SJSA1 (cell line): Measurements from ENCODE around the gene C4A. TPM values are rescaled to one million over a fixed set of nuclear protein-coding genes. Genes with fewer than 3 reads are reported as not detected.
"Not testable (repeated sequence)": the region's sequence is repeated elsewhere in the genome, so short reads cannot be mapped to it uniquely, and the experiment has no call there.

Experiments used
- DNase-seq, 2 experiments: peaks; one replicate each; pipeline ENCODE4 v3.0.0-alpha.2; 2015 to 2020; ENCODE audit warnings: low spot score in 2 of 2, low read depth in 1 of 2
- H3K27ac ChIP-seq: fragments of 250-450 bp; sonication (Bioruptor Pico); 2 replicates; pipeline ENCODE4 v1.5.1; 2020; ENCODE audit warnings: mild to moderate bottlenecking, moderate library complexity
- H3K27me3 ChIP-seq: fragments of 250-450 bp; sonication (Bioruptor Pico); replicated peaks from 2 replicates; pipeline ENCODE4 v1.5.1; 2020; ENCODE audit warnings: mild to moderate bottlenecking, moderate library complexity
- H3K36me3 ChIP-seq: fragments of 250-450 bp; sonication (Bioruptor Pico); 2 replicates; pipeline ENCODE4 v1.5.1; 2020; ENCODE audit warnings: mild to moderate bottlenecking
- H3K4me1 ChIP-seq: fragments of 250-450 bp; sonication (Bioruptor Pico); replicated peaks from 2 replicates; pipeline ENCODE4 v1.6.1; 2021; ENCODE audit warnings: mild to moderate bottlenecking
- H3K4me3 ChIP-seq: fragments of 250-450 bp; sonication (Bioruptor Pico); 2 replicates; pipeline ENCODE4 v1.5.1; 2020; ENCODE audit warnings: mild to moderate bottlenecking
- H3K9me3 ChIP-seq: fragments of 250-450 bp; sonication (Bioruptor Pico); replicated peaks from 2 replicates; pipeline ENCODE4 v1.5.1; 2020; ENCODE audit warnings: mild to moderate bottlenecking
- total RNA-seq: library from RNA; depleted of rRNA; stranded (reverse); fragments of >200 nt; shearing (Covaris generic); gene quantifications from 2 replicates; pipeline ENCODE4 v1.2.3, GENCODE V29; 2014

The C4A gene
- total RNA-seq, 1 experiment from 2014 or later = 1.4 TPM

- H3K27ac ChIP-seq, H3K27me3 ChIP-seq, H3K4me1 ChIP-seq, H3K9me3 ChIP-seq, H3K36me3 ChIP-seq, H3K4me3 ChIP-seq: not testable (repeated sequence)
- DNase-seq = peak in 1 of 2 experiments; percentile 36
These were observed 27.7 kb downstream of the C4A start for GRCh38 chr6:32009537-32009936.

- H3K4me1 ChIP-seq, H3K9me3 ChIP-seq, H3K36me3 ChIP-seq, H3K27ac ChIP-seq, H3K4me3 ChIP-seq, H3K27me3 ChIP-seq: not testable (repeated sequence)
- peak in 1 of 2 experiments; percentile 41 for DNase-seq
These were observed 29.1 kb downstream of the C4A start for GRCh38 chr6:32010856-32011530.

- not testable (repeated sequence) for H3K36me3 ChIP-seq, H3K9me3 ChIP-seq, H3K27ac ChIP-seq, H3K27me3 ChIP-seq, H3K4me3 ChIP-seq, H3K4me1 ChIP-seq
- peak in 1 of 2 experiments; percentile 46 for DNase-seq
These were observed 31.2 kb downstream of the C4A start for GRCh38 chr6:32012941-32013617.

GRCh38 chr6:32013738-32014137, 31.9 kb downstream of the C4A start:
- H3K27ac ChIP-seq, DNase-seq, H3K36me3 ChIP-seq, H3K9me3 ChIP-seq, H3K27me3 ChIP-seq, H3K4me1 ChIP-seq, H3K4me3 ChIP-seq: not testable (repeated sequence)

- H3K9me3 ChIP-seq, H3K27ac ChIP-seq, H3K4me1 ChIP-seq, DNase-seq, H3K27me3 ChIP-seq, H3K36me3 ChIP-seq, H3K4me3 ChIP-seq: not testable (repeated sequence)
These were observed 32.7 kb downstream of the C4A start, which contains the start of gene C4B for GRCh38 chr6:32014547-32014946. TSS of gene C4B (plus strand) at chr6:32014795. CDS start at chr6:32014846, 51 bp downstream.

GRCh38 chr6:32022100-32022499, 40.2 kb downstream of the C4A start:
- not testable (repeated sequence) for H3K36me3 ChIP-seq, DNase-seq, H3K4me1 ChIP-seq, H3K27me3 ChIP-seq, H3K4me3 ChIP-seq, H3K27ac ChIP-seq, H3K9me3 ChIP-seq

- H3K4me1 ChIP-seq, H3K27ac ChIP-seq, H3K9me3 ChIP-seq, H3K36me3 ChIP-seq, H3K27me3 ChIP-seq, DNase-seq, H3K4me3 ChIP-seq: not testable (repeated sequence)
These were observed 46.8 kb downstream of the C4A start for GRCh38 chr6:32028631-32029030.

- H3K4me1 ChIP-seq, DNase-seq, H3K9me3 ChIP-seq, H3K4me3 ChIP-seq, H3K27ac ChIP-seq, H3K36me3 ChIP-seq, H3K27me3 ChIP-seq: not testable (repeated sequence)
These were observed 47.7 kb downstream of the C4A start for GRCh38 chr6:32029553-32029952.

GRCh38 chr6:32035283-32036013, 53.6 kb downstream of the C4A start:
- H3K27ac ChIP-seq = not testable (repeated sequence)

GRCh38 chr6:32037136-32037535, 55.3 kb downstream of the C4A start:
- not testable (repeated sequence) for DNase-seq, H3K4me3 ChIP-seq, H3K27me3 ChIP-seq

More at GRCh38 chr6:32035283-32036013, 53.6 kb downstream of the C4A start:
- H3K4me3 ChIP-seq, H3K9me3 ChIP-seq, H3K36me3 ChIP-seq, H3K4me1 ChIP-seq, DNase-seq, H3K27me3 ChIP-seq: not testable (repeated sequence)

GRCh38 chr6:32037598-32038524, 56.0 kb downstream of the C4A start, which contains the start of gene CYP21A2:
TSS of gene CYP21A2 (plus strand) at chr6:32038415. CDS start at chr6:32038423, 8 bp downstream.
- DNase-seq, H3K36me3 ChIP-seq, H3K4me1 ChIP-seq, H3K9me3 ChIP-seq, H3K27me3 ChIP-seq, H3K4me3 ChIP-seq, H3K27ac ChIP-seq: not testable (repeated sequence)

More at GRCh38 chr6:32037136-32037535, 55.3 kb downstream of the C4A start:
- H3K27ac ChIP-seq, H3K4me1 ChIP-seq, H3K36me3 ChIP-seq, H3K9me3 ChIP-seq: not testable (repeated sequence)

- H3K27me3 ChIP-seq, DNase-seq, H3K4me1 ChIP-seq, H3K36me3 ChIP-seq, H3K27ac ChIP-seq, H3K4me3 ChIP-seq, H3K9me3 ChIP-seq: not testable (repeated sequence)
These were observed 57.0 kb downstream of the C4A start for GRCh38 chr6:32038878-32039277.
